ENCODE data around the gene MVD.

DNA sequence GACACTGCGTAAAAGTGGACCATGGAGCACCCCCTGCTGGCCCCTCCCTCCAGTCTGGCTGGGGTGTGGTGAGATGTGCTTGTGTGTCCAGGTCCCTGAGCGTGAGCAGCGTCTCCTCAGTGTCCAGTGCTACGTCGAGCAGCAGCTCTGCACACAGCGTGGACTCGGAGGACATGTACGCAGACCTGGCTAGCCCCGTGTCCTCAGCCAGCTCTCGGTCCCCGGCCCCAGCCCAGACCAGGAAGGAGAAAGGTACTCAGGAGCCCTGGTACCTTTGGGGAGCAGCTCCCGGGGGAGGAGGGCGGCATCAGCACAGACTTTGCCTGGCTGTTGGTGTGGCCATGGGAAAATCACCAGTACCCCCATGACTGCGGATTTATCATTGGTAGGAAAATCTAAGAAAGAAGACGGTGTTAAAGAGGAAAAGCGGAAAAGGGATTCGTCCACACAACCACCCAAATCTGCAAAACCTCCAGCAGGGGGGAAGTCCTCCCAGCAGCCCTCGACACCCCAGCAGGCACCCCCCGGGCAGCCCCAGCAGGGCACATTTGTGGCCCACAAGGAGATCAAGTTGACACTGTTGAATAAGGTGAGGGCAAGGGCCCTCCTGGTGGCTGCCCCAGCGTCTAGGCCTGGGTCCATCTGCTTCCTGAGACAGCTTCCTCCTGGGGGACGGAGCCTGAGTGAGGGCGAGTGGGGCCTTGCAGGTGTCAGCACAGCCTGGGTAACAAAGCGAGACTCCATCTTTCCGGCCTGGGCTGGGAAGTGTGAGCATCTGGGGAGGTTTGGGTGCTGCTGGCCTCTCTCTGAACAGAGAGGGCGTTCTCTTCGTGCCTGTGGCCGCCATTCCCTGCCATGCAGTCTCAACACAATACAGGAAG lies 35.1 kb downstream of the MVD start:
- TF ChIP-seq, protein P1, sequence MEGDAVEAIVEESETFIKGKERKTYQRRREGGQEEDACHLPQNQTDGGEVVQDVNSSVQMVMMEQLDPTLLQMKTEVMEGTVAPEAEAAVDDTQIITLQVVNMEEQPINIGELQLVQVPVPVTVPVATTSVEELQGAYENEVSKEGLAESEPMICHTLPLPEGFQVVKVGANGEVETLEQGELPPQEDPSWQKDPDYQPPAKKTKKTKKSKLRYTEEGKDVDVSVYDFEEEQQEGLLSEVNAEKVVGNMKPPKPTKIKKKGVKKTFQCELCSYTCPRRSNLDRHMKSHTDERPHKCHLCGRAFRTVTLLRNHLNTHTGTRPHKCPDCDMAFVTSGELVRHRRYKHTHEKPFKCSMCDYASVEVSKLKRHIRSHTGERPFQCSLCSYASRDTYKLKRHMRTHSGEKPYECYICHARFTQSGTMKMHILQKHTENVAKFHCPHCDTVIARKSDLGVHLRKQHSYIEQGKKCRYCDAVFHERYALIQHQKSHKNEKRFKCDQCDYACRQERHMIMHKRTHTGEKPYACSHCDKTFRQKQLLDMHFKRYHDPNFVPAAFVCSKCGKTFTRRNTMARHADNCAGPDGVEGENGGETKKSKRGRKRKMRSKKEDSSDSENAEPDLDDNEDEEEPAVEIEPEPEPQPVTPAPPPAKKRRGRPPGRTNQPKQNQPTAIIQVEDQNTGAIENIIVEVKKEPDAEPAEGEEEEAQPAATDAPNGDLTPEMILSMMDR (optimal IDR thresholded peaks at IDR 0.05 in 1 of 3, IDR thresholded peaks at IDR 0.05 in 1 of 3, conservative IDR thresholded peaks at IDR 0.05 in 1 of 3; ENCODE audit: extremely low read depth in 1 of 3, insufficient read depth in 2 of 3, low read length in 3 of 3): no peak
- TF ChIP-seq EZH2 (IDR thresholded peaks at IDR 0.05; ENCODE audit: low read length): no peak
